ENCODE data around the gene LRRC45. TPM values are rescaled to one million over a fixed set of nuclear protein-coding genes. Genes with fewer than 3 reads are reported as not detected.

Gene LRRC45
- total RNA-seq, 1 experiment from 2014 or later = 38.1 TPM

GRCh38 chr17:82059272-82060000 lies 36.3 kb downstream of the LRRC45 start:
- ChIA-PET CTCF (interaction anchor here (0.8 kb wide), 1 partner anchor 22 kb away, joined by 3 read pairs; the partner anchor contains the start of gene DCXR), POLR2A (interaction anchor here (1.5 kb wide), 1 partner anchor 29 kb away, joined by 4 read pairs; no protein-coding TSS in a partner anchor)
- no peak for ATAC-seq
- Mint-ChIP-seq H3K4me1 (no peaks in the 10 kb centered on the region), H3K9me3 (no peaks in the 10 kb centered on the region), H3K27me3 (ENCODE audit: low read depth) (no peaks in the 10 kb centered on the region), H3K4me3 (no peak overlapping the region), H3K27ac (no peak overlapping the region), H3K36me3 (peaks cover 8% of the 10 kb centered on the region; the same call in 1 of the 2 replicates)
- TF ChIP-seq SMAD4 (CRISPR knock-in tag; IDR thresholded peaks at IDR 0.05) = no peak
- TF ChIP-seq NFATC4 (CRISPR knock-in tag; IDR thresholded peaks at IDR 0.05) = 0 out of 2 replicates have a peak, but pooled peaks have one; percentile 7
- no peak for DNase-seq (ENCODE audit: low spot score)

- Mint-ChIP-seq H3K27ac (no peak overlapping the region), H3K36me3 (peaks cover 7% of the 10 kb centered on the region; the same call in 1 of the 2 replicates), H3K4me1 (no peaks in the 10 kb centered on the region), H3K4me3 (no peak overlapping the region), H3K9me3 (no peaks in the 10 kb centered on the region), H3K27me3 (ENCODE audit: low read depth) (no peaks in the 10 kb centered on the region)
- no peak for DNase-seq (ENCODE audit: low spot score)
- no peak for ATAC-seq
- CTCF ChIA-PET = interaction anchor here (0.8 kb wide), 1 partner anchor 22 kb away, joined by 3 read pairs; the partner anchor contains the start of gene DCXR
- TF ChIP-seq SP1 (CRISPR knock-in tag; conservative IDR thresholded peaks at IDR 0.05) (no peak), OVOL2 (CRISPR knock-in tag; IDR thresholded peaks at IDR 0.05; ENCODE audit: borderline replicate concordance) (no peak), ZNF416 (CRISPR knock-in tag; IDR thresholded peaks at IDR 0.05) (no peak)
- POLR2A ChIA-PET = interaction anchor here (1.5 kb wide), 1 partner anchor 29 kb away, joined by 4 read pairs; no protein-coding TSS in a partner anchor
Observed at GRCh38 chr17:82060001-82060380, 36.9 kb downstream of the LRRC45 start.

GRCh38 chr17:82060614-82061013 lies 37.5 kb downstream of the LRRC45 start:
- DNase-seq (ENCODE audit: low spot score) (no peak), ATAC-seq (no peak)
- TF ChIP-seq ELF4 (CRISPR knock-in tag; IDR thresholded peaks at IDR 0.05; ENCODE audit: low read depth) = no peak
- TF ChIP-seq ZBTB43 (CRISPR knock-in tag; IDR thresholded peaks at IDR 0.05) = no peak
- no peak for TF ChIP-seq ZNF263 (CRISPR knock-in tag; IDR thresholded peaks at IDR 0.05; ENCODE audit: low read depth)
- no peak for TF ChIP-seq CREB1 (CRISPR knock-in tag; IDR thresholded peaks at IDR 0.05)
- TF ChIP-seq ZNF232 (CRISPR knock-in tag; IDR thresholded peaks at IDR 0.05) = no peak
- TF ChIP-seq SOX15 (CRISPR knock-in tag; IDR thresholded peaks at IDR 0.05) = no peak
- TF ChIP-seq NFE2L1 (CRISPR knock-in tag; IDR thresholded peaks at IDR 0.05) = no peak
- TF ChIP-seq USF1 (CRISPR knock-in tag; IDR thresholded peaks at IDR 0.05) = no peak
- H3K27me3 Mint-ChIP-seq (ENCODE audit: low read depth) = no peaks in the 10 kb centered on the region
- peaks cover 3% of the 10 kb centered on the region; the same call in 1 of the 2 replicates for H3K36me3 Mint-ChIP-seq
- no peak overlapping the region for H3K27ac Mint-ChIP-seq
- H3K4me1 Mint-ChIP-seq = no peaks in the 10 kb centered on the region
- CTCF ChIA-PET = interaction anchor here (1.0 kb wide), 1 partner anchor 30 kb away, joined by 6 read pairs; no protein-coding TSS in a partner anchor
- POLR2A ChIA-PET = interaction anchor here (0.9 kb wide), 1 partner anchor 31 kb away, joined by 3 read pairs; no protein-coding TSS in a partner anchor
- H3K4me3 Mint-ChIP-seq = no peak overlapping the region
- no peaks in the 10 kb centered on the region for H3K9me3 Mint-ChIP-seq

- H3K36me3 Mint-ChIP-seq = peaks cover 3% of the 10 kb centered on the region; the same call in 1 of the 2 replicates
- H3K9me3 Mint-ChIP-seq = no peaks in the 10 kb centered on the region
- DNase-seq (ENCODE audit: low spot score) (no peak), ATAC-seq (no peak)
- H3K27me3 Mint-ChIP-seq (ENCODE audit: low read depth) = no peaks in the 10 kb centered on the region
- 0 out of 2 replicates have a peak, but pooled peaks cover 2% of the 10 kb centered on the region for H3K4me1 Mint-ChIP-seq
- no peak overlapping the region for H3K4me3 Mint-ChIP-seq
- ChIA-PET POLR2A (interaction anchor here (0.9 kb wide), 1 partner anchor 31 kb away, joined by 3 read pairs; no protein-coding TSS in a partner anchor), CTCF (interaction anchor here (0.6 to 1.0 kb wide), 2 partner anchors 31 to 41 kb away, joined by 4 to 6 read pairs; no protein-coding TSS in a partner anchor)
- no peak overlapping the region for H3K27ac Mint-ChIP-seq
- TF ChIP-seq GTF2I (CRISPR knock-in tag; conservative IDR thresholded peaks at IDR 0.05) (no peak), CDX4 (CRISPR knock-in tag; IDR thresholded peaks at IDR 0.05; ENCODE audit: borderline replicate concordance) (no peak), ATF1 (CRISPR knock-in tag; IDR thresholded peaks at IDR 0.05) (no peak), SOX15 (CRISPR knock-in tag; IDR thresholded peaks at IDR 0.05) (no peak), ARID4B (CRISPR knock-in tag; IDR thresholded peaks at IDR 0.05; ENCODE audit: borderline replicate concordance) (no peak), RELA (CRISPR knock-in tag; IDR thresholded peaks at IDR 0.05; ENCODE audit: borderline replicate concordance) (no peak), JAZF1 (CRISPR knock-in tag; IDR thresholded peaks at IDR 0.05) (no peak)
Observed at GRCh38 chr17:82061047-82061925, 38.2 kb downstream of the LRRC45 start.

Measured in WTC11 (cell line).